Bronchial epithelial cell (primary cell): Measurements from ENCODE around the gene GORASP1. TPM values are rescaled to one million over a fixed set of nuclear protein-coding genes. Genes with fewer than 3 reads are reported as not detected.
A peak's percentile ranks its signal among the peaks of the same experiment; 100 is the strongest.

Experiments
- DNase-seq: peaks from one replicate; pipeline ENCODE4 v3.0.0-alpha.2; 2010; ENCODE audit warnings: low read depth
- FAIRE-seq: peaks from 2 replicates; lab custom pipeline; 2011; peaks lifted over from hg19 to GRCh38; lab: Jason Lieb, UNC
- H3K27me3 ChIP-seq: 2 replicates; pipeline ENCODE4 v1.5.1; 2011; ENCODE audit warnings: low read length; ENCODE audit not compliant: control insufficient read depth, insufficient read depth
- H3K36me3 ChIP-seq: 2 replicates; pipeline ENCODE4 v1.5.1; 2011; ENCODE audit warnings: low read length; ENCODE audit not compliant: control insufficient read depth, insufficient read depth
- H3K4me3 ChIP-seq: 2 replicates; pipeline ENCODE4 v1.5.1; 2011; ENCODE audit warnings: mild to moderate bottlenecking, low read depth, low read length, control low read depth
- total RNA-seq: library from RNA; depleted of rRNA; stranded (reverse); fragments of >200 nt; gene quantifications from 2 replicates; pipeline ENCODE4 v1.2.1, GENCODE V29; 2014
- TF ChIP-seq, protein P1 (sequence below): IDR thresholded peaks from 2 replicates; pipeline ENCODE4 v1.5.1; 2011; ENCODE audit warnings: mild to moderate bottlenecking, moderate library complexity, low read length, control low read depth, inconsistent platforms; ENCODE audit not compliant: insufficient read depth, severe bottlenecking

GORASP1 gene
- 17.9 and 24.6 TPM in 2 replicates for total RNA-seq

DNA sequence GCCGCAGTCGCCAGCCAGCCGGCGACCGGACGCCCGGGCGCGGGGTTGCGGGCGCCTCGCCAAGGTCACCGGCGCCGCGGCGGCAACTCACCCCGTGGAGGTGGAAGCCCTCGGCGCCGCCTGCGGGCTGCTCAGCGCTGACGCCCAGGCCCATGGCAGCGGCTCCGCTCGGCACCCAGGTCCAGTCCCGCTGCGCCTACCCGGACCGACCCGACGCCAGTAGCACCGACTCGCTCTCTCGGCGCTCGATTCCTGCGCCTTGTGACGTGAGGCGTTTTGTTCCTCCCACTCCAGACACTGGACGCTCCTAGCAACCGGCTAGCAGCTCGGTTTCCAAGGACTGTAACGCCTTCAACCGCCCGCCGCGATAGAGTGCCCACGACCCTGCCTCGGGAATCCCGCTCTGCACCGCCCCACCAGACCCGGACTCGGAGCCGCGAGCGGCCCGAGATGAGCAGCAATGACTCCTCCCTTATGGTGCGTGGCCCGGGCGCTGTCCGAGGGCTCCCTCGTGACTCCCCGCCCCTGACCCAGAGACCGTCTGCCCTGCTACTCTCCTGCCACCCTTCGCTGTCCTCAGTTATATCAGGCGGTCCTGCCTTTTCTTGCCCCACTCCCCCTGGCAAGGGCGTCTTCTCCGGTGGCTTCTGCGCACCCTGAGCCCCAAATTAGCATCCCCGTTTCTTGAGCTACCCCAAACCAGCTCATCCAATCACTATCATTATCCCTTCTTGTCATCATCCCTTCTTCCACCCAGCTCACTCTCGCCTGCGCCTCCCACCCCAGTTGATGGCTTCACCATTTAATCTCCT, at the start of gene GORASP1, which contains the start of gene TTC21A:
Gene GORASP1, minus strand, starts transcription at position 240 of the 812 bp plus-strand sequence. Its CDS starts 86 bp downstream, at position 154.
Gene TTC21A, plus strand, starts transcription at position 293 of the 812 bp plus-strand sequence. Its CDS starts 158 bp downstream, at position 451.
- TF ChIP-seq, protein P1, sequence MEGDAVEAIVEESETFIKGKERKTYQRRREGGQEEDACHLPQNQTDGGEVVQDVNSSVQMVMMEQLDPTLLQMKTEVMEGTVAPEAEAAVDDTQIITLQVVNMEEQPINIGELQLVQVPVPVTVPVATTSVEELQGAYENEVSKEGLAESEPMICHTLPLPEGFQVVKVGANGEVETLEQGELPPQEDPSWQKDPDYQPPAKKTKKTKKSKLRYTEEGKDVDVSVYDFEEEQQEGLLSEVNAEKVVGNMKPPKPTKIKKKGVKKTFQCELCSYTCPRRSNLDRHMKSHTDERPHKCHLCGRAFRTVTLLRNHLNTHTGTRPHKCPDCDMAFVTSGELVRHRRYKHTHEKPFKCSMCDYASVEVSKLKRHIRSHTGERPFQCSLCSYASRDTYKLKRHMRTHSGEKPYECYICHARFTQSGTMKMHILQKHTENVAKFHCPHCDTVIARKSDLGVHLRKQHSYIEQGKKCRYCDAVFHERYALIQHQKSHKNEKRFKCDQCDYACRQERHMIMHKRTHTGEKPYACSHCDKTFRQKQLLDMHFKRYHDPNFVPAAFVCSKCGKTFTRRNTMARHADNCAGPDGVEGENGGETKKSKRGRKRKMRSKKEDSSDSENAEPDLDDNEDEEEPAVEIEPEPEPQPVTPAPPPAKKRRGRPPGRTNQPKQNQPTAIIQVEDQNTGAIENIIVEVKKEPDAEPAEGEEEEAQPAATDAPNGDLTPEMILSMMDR: no peak

DNA sequence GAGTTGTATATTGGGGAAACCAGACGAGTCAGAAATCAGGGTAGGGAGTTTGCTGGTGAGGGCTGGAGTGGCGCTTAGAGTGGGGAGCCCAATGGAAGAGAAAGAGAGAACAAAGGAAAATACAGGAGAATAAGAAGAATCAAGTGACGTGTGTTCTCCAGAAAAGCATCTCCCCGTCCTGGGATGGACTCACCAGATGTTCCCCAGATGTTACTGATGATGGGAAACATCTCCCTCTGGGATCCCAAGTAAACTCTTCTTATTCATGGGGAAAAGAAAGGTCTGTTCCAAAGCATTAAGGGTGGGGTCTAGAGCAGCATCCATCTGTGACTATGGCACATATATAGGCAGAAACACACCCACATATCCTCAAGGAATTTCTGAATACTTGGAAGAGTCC, 49.0 kb upstream of the GORASP1 start:
- FAIRE-seq (no peak), DNase-seq (no peak)
- Histone ChIP-seq H3K36me3 (no peaks in the 10 kb centered on the region), H3K4me3 (no peak overlapping the region), H3K27me3 (no peaks in the 10 kb centered on the region)
- TF ChIP-seq, protein P1: no peak

More for the DNA sequence above, at the start of gene GORASP1, which contains the start of gene TTC21A:
- H3K4me3 ChIP-seq: peak within 1 kb of the TSS; percentile 78
- H3K36me3 ChIP-seq: no peaks in the 10 kb centered on the region
- H3K27me3 ChIP-seq: no peaks in the 10 kb centered on the region
- peak; percentile 74 for DNase-seq
- no peak for FAIRE-seq

DNA sequence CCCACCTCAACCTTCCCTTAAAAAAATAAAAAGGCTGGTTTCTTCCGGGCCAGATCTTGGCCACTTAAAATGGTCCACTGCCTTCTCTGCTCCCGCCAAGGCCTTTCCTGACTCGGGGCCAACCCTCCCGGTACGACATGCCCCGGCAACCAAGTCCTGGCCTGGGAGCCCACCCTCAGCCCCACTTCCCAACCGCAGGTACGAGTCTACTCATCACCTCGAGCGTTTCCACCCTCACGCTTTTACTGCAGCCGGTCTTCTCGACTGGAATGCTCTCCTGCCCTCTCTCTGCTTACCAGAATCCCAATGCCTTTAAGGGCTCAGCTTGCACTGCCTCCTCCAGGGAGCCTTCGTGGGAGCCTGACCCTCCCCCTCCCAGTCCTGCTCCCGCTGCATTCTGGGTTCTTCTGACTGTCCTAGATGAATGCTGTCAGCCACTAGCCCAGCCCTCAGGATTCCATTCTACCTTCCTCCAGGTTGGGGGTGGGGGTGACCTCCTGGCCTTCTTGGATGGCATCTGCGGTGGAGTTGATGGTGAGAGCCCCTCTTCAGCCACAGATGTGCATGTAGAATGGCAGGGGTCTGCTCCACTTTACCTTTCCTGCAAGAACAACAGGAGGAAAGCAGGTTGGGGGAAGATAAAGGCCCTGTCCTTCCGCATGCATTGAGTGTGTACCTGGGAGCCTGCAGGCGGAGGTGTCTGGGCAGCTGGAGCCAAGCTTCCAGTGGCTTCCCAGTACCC, 47.0 kb upstream of the GORASP1 start:
- Histone ChIP-seq H3K27me3 (no peaks in the 10 kb centered on the region), H3K4me3 (no peak overlapping the region), H3K36me3 (no peaks in the 10 kb centered on the region)
- no peak for FAIRE-seq
- TF ChIP-seq, protein P1: no peak
- DNase-seq: no peak

DNA sequence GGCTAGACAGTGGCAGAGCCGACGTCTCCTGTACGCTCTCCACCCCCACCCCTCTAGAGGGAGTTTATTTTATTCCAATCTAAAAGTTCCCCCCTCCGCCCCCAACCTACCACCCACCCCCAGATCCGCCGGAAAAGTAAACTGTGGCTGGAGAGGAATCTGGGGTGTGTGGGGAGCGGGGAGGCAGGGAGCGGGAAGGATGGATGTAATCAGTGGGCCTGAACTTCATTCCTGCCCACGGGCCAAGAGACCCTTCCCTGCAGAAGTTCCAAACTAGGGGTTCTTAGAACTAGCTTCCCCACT, 46.5 kb upstream of the GORASP1 start:
- Histone ChIP-seq H3K4me3 (peak overlapping the region; percentile 21), H3K27me3 (no peaks in the 10 kb centered on the region), H3K36me3 (no peaks in the 10 kb centered on the region)
- DNase-seq (no peak), FAIRE-seq (no peak)
- TF ChIP-seq, protein P1: no peak

DNA sequence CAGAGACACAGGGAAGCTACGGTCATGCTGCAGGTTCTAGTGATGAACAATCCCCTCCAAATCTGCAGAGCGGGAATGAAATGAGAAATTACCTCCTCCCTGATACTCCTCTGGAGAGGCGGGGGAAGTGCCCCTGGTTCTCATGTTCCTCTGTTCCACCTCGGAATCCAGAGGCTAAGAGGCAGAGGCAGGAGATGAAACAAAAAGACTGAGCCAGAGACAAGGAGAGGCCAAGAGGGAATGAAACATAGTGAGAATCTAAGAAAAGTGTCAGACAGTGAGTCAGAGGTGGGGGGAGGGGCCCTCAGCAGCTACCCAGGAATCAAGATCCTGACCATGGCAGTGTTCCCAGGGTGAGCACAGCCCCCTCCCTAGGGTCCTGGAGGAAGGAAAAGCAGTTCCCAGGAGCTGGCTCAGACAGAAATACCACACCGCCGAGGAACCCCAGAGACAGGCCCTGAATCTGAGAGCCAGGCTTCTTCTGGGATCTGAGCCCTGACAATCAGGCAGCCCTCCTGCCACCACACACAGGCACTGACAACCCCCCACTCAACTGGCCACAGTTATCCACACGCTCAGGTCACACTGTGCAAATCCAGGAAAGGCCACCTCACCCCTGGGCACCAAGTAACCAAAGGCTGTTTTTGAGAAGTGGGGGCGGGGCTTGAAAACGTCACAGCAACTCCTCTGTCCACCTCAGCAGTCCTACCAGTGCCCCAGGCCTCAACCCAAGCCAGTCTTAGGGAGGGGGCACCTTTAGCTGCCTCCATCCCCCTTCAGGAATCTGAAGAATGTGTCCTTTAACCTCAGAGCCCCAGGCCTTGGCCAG, 43.6 kb upstream of the GORASP1 start:
- H3K4me3 ChIP-seq: peak overlapping the region; percentile 76
- H3K36me3 ChIP-seq: peaks cover 5% of the 10 kb centered on the region
- TF ChIP-seq, protein P1: no peak
- no peaks in the 10 kb centered on the region for H3K27me3 ChIP-seq
- FAIRE-seq: no peak
- peak; percentile 85 for DNase-seq
